Effector memory CD8-positive, alpha-beta T cell (primary cell): ENCODE measurements around the gene INSYN2B.
A peak's percentile ranks its signal among the peaks of the same experiment; 100 is the strongest.

Experiments used
- ATAC-seq: fragments of 150-1000 bp; cut with Tn5 transposase; replicated peaks from 2 replicates; pipeline ENCODE4 v1.10.0; 2021; ENCODE audit warnings: mild to moderate bottlenecking, moderate library complexity
- DNase-seq, 3 experiments: peaks; one replicate each; pipeline ENCODE4 v3.0.0; 2021
- H3K27ac Mint-ChIP-seq, 2 donors: one replicate each; pipeline ENCODE4 v1.8.0; 2022; ENCODE audit warnings: mild to moderate bottlenecking in 2 of 2, mixed read lengths in 2 of 2, moderate library complexity in 2 of 2
- H3K27me3 Mint-ChIP-seq, 2 donors: one replicate each; pipeline ENCODE4 v1.8.0; 2022; ENCODE audit warnings: mixed read lengths in 2 of 2
- H3K36me3 Mint-ChIP-seq: one replicate; pipeline ENCODE4 v1.8.0; 2022; ENCODE audit warnings: mild to moderate bottlenecking, moderate library complexity, mixed read lengths; ENCODE audit not compliant: insufficient read depth
- H3K4me1 Mint-ChIP-seq, 2 donors: one replicate each; pipeline ENCODE4 v1.8.0; 2022; ENCODE audit warnings: low read depth in 2 of 2, mixed read lengths in 2 of 2
- H3K4me3 Mint-ChIP-seq, 2 donors: one replicate each; pipeline ENCODE4 v1.8.0; 2022; ENCODE audit warnings: mild to moderate bottlenecking in 2 of 2, mixed read lengths in 2 of 2, moderate library complexity in 2 of 2
- H3K9me3 Mint-ChIP-seq, 2 donors: one replicate each; pipeline ENCODE4 v1.8.0; 2022; ENCODE audit warnings: mixed read lengths in 2 of 2

Gene INSYN2B

DNA sequence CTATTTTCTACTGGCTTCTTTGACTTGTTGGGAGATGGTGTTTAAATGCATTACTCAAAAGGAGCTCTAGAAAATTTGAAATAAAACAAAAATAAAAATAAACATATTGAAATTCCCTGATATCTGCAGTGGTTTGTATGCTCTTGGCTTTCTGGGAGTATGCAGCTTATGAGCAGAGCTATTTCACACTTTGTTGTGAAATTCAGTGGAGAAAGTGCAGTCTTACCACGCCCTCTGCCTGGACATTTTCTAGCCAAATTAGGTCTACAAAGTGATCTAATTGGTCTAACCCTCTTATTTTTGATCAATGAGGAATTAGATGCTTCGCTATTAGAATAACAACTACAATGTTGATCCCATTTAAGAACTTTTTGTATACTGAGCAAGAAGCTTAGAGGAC is 66.8 kb downstream of the INSYN2B start:
- no peaks in the 10 kb centered on the region for H3K27me3 Mint-ChIP-seq
- DNase-seq, result no peak
- H3K9me3 Mint-ChIP-seq, result no peaks in the 10 kb centered on the region
- no peak overlapping the region for H3K27ac Mint-ChIP-seq
- no peak overlapping the region for H3K4me3 Mint-ChIP-seq
- peaks cover 3% of the 10 kb centered on the region for H3K36me3 Mint-ChIP-seq
- no peak for ATAC-seq
- peaks cover 8 to 20% of the 10 kb centered on the region in 2 donors for H3K4me1 Mint-ChIP-seq

DNA sequence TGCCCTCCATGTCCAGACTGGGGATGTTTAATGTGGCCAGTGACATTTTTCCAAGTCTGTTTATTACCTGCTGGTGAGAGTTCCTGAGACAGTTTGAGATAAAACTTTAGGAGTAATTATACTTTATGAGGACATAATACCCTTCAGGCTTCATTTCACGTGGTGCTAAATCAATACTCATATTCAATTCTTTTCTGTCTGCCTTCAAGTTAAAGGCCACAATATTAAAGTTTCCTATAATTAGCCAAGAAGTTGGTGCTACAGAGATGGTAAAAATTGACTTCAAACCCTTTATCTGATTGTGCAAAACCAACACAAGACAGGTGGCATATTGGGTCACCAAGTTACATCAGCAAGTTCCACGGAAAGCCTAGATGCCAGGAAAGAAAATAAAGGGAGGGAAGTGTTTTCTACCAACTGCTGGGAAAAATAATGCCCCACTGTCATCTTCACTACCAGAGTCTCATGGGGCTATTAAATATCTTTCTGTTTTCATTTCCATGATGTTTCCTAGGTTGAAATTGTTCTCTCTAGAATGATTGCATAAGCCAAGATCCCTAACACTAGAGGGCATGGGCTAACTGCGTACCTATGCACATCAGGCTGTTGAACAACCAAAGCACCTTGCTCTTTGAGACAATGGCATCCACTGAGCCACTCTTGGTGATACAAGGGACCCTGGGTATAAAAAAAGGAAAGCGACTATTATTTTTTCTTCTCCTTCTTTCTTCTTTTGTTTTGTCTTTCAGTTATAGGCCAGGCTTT is 68.7 kb downstream of the INSYN2B start:
- no peaks in the 10 kb centered on the region for H3K9me3 Mint-ChIP-seq
- no peak overlapping the region for H3K4me3 Mint-ChIP-seq
- H3K36me3 Mint-ChIP-seq, result peaks cover 3% of the 10 kb centered on the region
- H3K4me1 Mint-ChIP-seq, result peaks cover 8 to 16% of the 10 kb centered on the region in 2 donors
- no peaks in the 10 kb centered on the region for H3K27me3 Mint-ChIP-seq
- H3K27ac Mint-ChIP-seq, result no peak overlapping the region
- no peak for ATAC-seq
- no peak for DNase-seq

DNA sequence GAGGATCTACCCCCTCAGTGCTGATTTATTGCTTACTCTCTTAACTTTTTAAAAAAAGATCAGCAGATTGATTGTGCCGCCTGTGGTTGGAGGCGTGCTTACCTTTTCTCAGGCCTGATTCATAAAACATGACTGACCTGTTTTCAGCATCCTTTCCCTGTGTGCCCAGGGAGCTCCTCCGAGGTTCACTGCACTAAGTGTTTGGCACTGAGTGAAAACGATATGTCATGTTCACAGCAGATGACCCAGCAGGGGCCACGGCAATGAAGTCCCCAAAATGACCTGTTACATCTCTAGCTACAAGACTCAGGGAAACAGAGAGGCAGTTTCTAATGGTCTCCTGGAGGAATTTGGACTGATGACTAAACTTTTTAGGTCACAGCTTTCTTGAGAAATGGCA is 69.9 kb downstream of the INSYN2B start:
- H3K27me3 Mint-ChIP-seq, result no peaks in the 10 kb centered on the region
- H3K36me3 Mint-ChIP-seq, result peaks cover 3% of the 10 kb centered on the region
- no peak overlapping the region for H3K27ac Mint-ChIP-seq
- DNase-seq (no peak), ATAC-seq (no peak)
- H3K4me3 Mint-ChIP-seq, result no peak overlapping the region
- no peaks in the 10 kb centered on the region for H3K9me3 Mint-ChIP-seq
- peaks cover 12 to 16% of the 10 kb centered on the region in 2 donors for H3K4me1 Mint-ChIP-seq

DNA sequence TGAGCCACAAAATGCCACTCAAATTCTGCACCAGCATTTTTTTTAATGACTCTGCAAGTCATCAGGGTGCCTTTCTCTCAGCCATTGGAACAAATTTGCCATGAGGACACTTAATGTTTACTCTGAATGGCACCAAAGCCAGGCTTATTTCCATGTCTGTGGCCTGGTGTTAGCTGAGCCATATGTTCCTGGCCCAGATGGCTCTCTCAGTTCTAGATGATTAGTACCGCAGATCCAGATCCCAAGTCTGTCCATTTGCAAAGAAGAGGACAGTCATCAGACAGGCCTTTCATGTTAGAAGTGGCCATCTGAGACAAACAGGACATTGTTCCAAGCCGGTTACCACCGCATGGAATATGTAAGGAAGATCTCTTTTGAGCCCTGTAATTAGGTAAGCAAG is 70.3 kb downstream of the INSYN2B start:
- DNase-seq (no peak), ATAC-seq (no peak)
- H3K4me3 Mint-ChIP-seq, result no peak overlapping the region
- H3K27me3 Mint-ChIP-seq, result no peaks in the 10 kb centered on the region
- H3K27ac Mint-ChIP-seq, result no peak overlapping the region
- H3K36me3 Mint-ChIP-seq, result peaks cover 3% of the 10 kb centered on the region
- peaks cover 13 to 18% of the 10 kb centered on the region in 2 donors for H3K4me1 Mint-ChIP-seq
- H3K9me3 Mint-ChIP-seq, result no peaks in the 10 kb centered on the region

DNA sequence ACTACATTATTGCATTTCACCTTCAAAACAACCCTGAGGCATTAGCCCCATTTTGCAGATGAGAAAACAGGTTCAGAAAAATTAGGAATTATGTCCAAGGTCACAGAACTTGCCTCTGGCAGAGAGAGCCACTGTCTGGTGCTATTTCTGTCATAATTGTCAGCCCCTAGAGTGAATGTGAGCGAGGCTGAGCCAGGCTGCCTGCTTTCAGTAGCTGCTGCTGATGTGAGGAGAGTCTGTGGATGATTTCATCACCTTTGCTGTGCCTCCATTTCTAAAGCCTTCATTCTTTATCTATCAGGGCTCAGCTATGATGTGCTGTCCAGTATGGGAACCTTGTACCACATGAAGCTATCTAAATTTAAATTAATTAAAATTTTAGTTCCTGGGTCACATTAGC is 71.4 kb downstream of the INSYN2B start:
- no peak overlapping the region for H3K27ac Mint-ChIP-seq
- no peak overlapping the region for H3K4me3 Mint-ChIP-seq
- DNase-seq, result no peak
- ATAC-seq, result no peak
- peaks cover 9 to 26% of the 10 kb centered on the region in 2 donors for H3K4me1 Mint-ChIP-seq
- H3K36me3 Mint-ChIP-seq, result peaks cover 6% of the 10 kb centered on the region
- no peaks in the 10 kb centered on the region for H3K27me3 Mint-ChIP-seq
- no peaks in the 10 kb centered on the region for H3K9me3 Mint-ChIP-seq

DNA sequence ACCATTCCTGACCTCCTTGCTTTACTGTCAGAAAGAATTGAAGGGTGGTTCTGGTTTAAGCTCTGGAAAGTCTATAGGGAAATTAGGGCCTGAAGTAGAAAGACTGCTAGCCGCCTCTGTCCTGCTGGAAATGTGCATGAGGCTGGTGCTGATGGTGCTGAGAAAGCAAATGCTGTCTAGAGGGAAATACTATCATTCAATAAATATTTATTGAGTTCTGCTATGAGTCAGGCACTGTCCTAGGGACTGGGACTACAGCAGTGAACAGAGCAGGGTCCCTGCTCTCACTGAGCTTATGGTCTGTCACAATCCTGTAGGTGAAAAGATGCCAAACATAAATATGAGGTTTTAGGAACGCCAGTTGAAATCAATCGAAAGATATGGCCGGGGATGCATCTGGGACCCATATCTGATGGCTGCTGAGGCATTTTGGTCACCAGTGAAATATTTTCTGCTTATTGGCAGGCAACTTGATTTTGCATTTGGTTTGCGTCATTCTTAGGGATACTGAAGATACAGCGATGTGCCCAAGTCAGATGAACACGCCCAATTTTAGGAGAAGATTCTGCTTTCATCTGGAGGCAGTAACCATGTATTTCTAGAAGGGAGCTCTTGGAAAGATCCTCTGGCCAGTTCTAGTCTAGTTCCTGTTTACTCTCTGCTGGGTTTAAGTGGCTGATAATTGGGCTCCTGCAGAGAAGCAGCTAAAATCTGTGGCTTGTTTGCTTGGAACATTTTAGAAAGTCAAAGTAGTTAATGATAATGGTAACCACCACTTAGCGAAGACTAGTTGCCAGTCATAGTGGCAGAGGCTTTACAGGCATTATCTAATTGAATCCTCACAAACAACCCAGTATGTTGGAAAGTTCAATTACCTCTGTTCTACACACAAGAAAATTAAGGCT is 73.3 kb downstream of the INSYN2B start:
- Mint-ChIP-seq H3K4me1 (peaks cover 17 to 27% of the 10 kb centered on the region in 2 donors), H3K4me3 (no peak overlapping the region), H3K27me3 (no peaks in the 10 kb centered on the region), H3K9me3 (no peaks in the 10 kb centered on the region), H3K36me3 (peaks cover 10% of the 10 kb centered on the region), H3K27ac (no peak overlapping the region)
- DNase-seq (no peak), ATAC-seq (no peak)

DNA sequence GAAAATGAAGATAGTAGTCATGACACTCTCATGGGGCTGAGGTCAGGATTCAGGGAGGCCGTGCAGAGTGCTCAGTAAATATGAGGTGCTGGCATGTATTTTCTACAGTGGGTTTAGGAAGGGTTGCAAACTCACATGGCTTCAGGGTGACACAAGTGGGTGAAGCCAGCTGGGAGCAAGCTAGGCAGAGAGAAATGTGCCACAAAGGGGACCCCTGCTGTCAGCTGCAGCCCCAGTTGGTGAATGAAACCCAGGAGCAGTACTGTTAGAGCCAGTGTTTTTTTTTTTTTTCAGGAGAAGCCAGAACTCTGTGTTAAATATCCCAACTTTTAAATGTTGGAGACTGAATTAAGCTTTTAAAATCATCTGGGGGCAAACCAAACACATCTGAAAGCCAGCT is 75.3 kb downstream of the INSYN2B start:
- no peak overlapping the region for H3K4me3 Mint-ChIP-seq
- ATAC-seq, result no peak
- H3K9me3 Mint-ChIP-seq, result no peaks in the 10 kb centered on the region

DNA sequence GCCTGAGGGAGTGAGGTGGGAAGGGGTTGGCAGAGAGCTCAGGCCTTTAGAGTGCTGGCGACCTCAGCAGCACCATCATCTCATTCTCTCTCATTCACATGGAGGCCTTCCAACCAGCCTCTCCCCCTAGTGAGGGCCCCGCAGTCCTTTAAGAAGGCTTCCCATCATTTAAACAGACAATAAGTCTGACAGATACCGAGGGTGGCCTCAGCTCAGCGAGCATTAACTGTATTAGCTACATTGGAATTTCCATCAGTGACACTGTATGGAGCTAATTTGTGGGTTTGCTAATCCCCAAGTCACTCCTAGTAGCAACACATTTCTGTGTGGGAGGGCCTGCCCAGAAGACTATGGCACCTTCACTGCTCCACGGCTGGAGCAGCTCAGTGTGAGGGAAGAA is 75.8 kb downstream of the INSYN2B start:
- Mint-ChIP-seq H3K4me3 (no peak overlapping the region), H3K27me3 (no peaks in the 10 kb centered on the region), H3K9me3 (no peaks in the 10 kb centered on the region), H3K36me3 (peaks cover 13% of the 10 kb centered on the region), H3K27ac (peak overlapping the region in 1 of 2 donors; percentile 68), H3K4me1 (peaks cover 31 to 45% of the 10 kb centered on the region in 2 donors)
- DNase-seq (no peak), ATAC-seq (no peak)

More for the DNA sequence above, 75.3 kb downstream of the INSYN2B start:
- Mint-ChIP-seq H3K36me3 (peaks cover 13% of the 10 kb centered on the region), H3K27ac (peak overlapping the region in 1 of 2 donors; percentile 68), H3K4me1 (peaks cover 30 to 43% of the 10 kb centered on the region in 2 donors), H3K27me3 (no peaks in the 10 kb centered on the region)
- DNase-seq, result no peak

DNA sequence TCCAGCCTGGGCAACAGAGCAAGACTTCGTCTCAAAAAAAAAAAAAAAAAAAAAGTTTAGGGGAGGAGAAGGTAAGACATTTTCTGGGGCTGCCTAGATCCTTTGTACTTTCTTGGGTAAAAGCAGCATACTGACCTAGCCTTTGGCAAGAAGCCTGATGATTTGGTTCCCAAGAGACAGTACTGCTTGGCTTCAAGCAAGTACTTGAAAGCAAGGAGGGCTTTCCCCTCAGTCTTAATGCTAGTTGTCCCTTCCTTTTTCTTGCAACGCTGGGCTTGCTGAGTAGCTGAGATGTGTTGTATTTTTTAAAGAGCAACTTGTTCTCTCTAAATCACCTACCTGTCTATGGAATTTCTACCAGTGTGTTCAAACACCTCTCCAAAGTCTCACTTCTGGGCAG is 76.2 kb downstream of the INSYN2B start:
- H3K4me3 Mint-ChIP-seq, result no peak overlapping the region
- H3K9me3 Mint-ChIP-seq, result no peaks in the 10 kb centered on the region
- H3K27me3 Mint-ChIP-seq, result no peaks in the 10 kb centered on the region
- H3K4me1 Mint-ChIP-seq, result peaks cover 34 to 46% of the 10 kb centered on the region in 2 donors
- DNase-seq (no peak), ATAC-seq (no peak)
- H3K27ac Mint-ChIP-seq, result peak overlapping the region in 1 of 2 donors; percentile 68
- peaks cover 13% of the 10 kb centered on the region for H3K36me3 Mint-ChIP-seq

DNA sequence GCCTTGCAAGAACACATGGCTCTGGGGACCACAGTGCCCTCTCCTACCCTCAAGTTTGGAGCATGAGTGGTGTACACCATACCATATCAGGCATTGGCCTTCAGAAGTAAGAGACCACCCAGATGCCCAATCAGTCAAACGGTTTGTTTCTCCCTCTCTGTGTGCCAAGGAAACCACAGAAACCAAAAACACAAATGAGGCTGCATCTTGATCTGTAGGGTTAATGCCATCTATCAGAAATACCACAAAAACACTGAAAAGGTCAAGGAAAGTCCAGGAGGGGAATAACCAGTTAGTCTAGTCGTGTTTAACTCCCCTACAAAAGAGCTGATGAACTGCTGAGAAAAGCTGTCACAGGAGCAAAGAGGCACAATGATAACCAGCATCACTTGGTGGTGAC is 78.4 kb downstream of the INSYN2B start:
- Mint-ChIP-seq H3K9me3 (no peaks in the 10 kb centered on the region), H3K27me3 (no peaks in the 10 kb centered on the region), H3K27ac (peak overlapping the region in 1 of 2 donors; percentile 47), H3K36me3 (peaks cover 10% of the 10 kb centered on the region), H3K4me1 (peaks cover 40 to 58% of the 10 kb centered on the region in 2 donors), H3K4me3 (no peak overlapping the region)
- DNase-seq, result no peak
- ATAC-seq, result no peak

DNA sequence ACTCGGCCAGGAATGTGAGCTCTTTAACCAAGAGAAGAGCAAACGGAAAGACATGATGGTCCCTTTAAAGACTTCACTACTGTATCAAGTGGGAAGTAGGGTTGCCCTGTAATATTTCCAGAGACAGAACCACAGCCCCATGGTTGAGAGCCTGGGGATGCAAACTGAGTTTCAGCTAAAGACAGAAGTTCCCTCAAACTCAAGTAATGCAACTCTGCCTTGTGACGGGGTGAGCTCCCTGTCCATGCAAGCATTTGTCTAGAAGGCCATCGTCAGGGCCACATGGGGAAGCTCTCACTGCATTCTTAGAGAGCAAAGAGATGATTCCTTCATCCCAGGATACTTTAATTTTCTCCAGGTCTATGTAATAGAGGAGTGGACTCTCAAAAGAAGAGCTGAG is 82.8 kb downstream of the INSYN2B start:
- H3K4me3 Mint-ChIP-seq, result no peak overlapping the region
- ATAC-seq (no peak), DNase-seq (no peak)
- peaks cover 12% of the 10 kb centered on the region for H3K36me3 Mint-ChIP-seq
- H3K27me3 Mint-ChIP-seq, result no peaks in the 10 kb centered on the region
- peaks cover 31 to 45% of the 10 kb centered on the region in 2 donors for H3K4me1 Mint-ChIP-seq
- H3K27ac Mint-ChIP-seq, result peak overlapping the region in 1 of 2 donors; percentile 29
- no peaks in the 10 kb centered on the region for H3K9me3 Mint-ChIP-seq

DNA sequence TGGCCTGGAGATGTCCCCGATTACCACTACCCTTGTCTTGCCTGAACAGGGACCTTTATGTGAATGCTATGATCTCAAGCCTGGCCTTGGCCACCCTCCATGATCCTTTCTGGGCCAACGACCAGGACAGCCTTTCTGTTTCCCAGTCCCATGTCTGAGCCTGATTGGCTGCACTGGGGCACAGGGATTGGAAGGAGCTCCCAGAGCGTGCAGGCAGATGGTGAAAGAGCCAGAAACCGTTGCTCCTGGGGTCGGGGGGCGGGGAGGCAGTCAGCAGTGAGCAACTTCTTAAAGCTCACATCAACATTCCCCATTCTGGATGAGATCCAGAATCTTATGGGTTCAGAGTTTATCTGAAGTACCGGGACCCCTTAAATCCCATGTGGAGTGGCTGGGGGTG is 84.4 kb downstream of the INSYN2B start:
- no peak for ATAC-seq
- H3K4me1 Mint-ChIP-seq, result peaks cover 23 to 39% of the 10 kb centered on the region in 2 donors
- DNase-seq, result no peak
- H3K4me3 Mint-ChIP-seq, result no peak overlapping the region
- H3K27ac Mint-ChIP-seq, result no peak overlapping the region
- peaks cover 13% of the 10 kb centered on the region for H3K36me3 Mint-ChIP-seq
- no peaks in the 10 kb centered on the region for H3K27me3 Mint-ChIP-seq
- H3K9me3 Mint-ChIP-seq, result no peaks in the 10 kb centered on the region

DNA sequence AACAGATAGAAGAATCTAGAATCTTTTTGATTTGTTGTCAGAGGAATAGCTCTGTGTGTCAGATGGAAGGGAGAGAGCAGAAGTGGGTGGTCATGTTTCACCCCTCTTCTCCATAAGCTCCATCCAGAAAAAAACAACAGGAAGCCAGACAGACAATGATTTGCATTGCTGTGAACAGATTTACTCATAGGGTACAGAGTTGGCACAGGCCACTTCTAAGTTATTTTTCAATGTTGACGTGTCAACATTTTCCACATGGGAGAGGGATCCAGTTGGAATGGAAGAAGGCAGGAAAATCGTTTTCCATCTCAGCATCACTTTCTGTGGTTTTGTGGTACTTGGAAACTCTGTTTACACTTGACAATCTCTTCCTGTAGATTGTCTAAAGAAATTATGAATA is 86.7 kb downstream of the INSYN2B start:
- H3K27me3 Mint-ChIP-seq, result no peaks in the 10 kb centered on the region
- H3K36me3 Mint-ChIP-seq, result peaks cover 13% of the 10 kb centered on the region
- DNase-seq (no peak), ATAC-seq (no peak)
- H3K9me3 Mint-ChIP-seq, result no peaks in the 10 kb centered on the region
- H3K27ac Mint-ChIP-seq, result peak overlapping the region in 1 of 2 donors; percentile 70
- peaks cover 9 to 34% of the 10 kb centered on the region in 2 donors for H3K4me1 Mint-ChIP-seq
- H3K4me3 Mint-ChIP-seq, result no peak overlapping the region
